Measurements from ENCODE around the gene PTGIS.

GRCh38 chr20:49540687-49541435 is 27.1 kb downstream of the PTGIS start:
- TF ChIP-seq ZNF384 (IDR thresholded peaks at IDR 0.05) = no peak
- no peak for TF ChIP-seq NFRKB (IDR thresholded peaks at IDR 0.05)
- TF ChIP-seq TARDBP (IDR thresholded peaks at IDR 0.05) = no peak
- TF ChIP-seq BHLHE40 (IDR thresholded peaks at IDR 0.05; ENCODE audit: borderline replicate concordance) = no peak

Measured in HEK293T (cell line).